SHP77 (cell line): ENCODE data around the gene SCAF11.

Experiments used
- DNase-seq, 2 experiments: peaks; one replicate each; lab custom pipeline; 2025; lab: John Stamatoyannopoulos, UW

Gene SCAF11

GRCh38 chr12:45915405-45915804 lies 75.0 kb downstream of the SCAF11 start:
- DNase-seq: no peak

DNA sequence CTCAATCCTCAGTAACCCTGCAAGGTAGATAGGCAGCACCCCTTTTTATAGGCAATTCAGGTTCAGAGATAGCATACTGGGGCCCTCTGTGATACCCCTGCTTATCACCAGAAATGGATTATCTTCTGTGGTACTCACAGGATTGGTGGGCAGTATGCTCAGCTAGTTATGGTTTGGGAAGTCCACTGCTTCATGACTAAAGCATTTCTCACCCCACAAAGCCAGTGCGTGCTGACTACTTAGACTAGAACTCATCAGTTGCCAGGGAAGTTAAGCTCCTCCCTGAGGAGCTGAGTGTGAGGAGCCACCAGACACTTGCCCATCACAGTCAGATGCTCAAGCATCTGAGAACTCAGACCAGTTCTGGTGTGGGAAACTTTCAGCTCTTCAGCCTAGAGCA lies 76.3 kb downstream of the SCAF11 start:
- DNase-seq: no peak

DNA sequence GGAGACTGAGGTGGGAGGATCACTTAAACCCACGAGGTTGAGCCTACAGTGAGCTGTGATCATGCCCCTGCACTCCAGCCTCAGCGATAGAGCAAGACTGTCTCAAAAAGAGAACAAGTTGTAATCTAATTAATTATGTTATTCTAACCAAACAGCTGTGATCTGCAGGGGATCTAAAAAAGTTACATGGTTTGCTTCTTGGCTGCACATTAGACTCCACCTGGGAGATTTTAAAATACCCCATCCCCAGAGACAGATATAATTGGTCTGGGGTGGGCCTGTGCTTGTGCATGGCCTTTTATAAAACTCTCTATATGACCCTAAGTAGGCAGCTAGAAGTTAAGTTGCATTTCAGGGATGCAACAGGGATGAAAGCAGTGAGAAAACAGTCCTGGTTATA lies 76.7 kb downstream of the SCAF11 start:
- no peak for DNase-seq

DNA sequence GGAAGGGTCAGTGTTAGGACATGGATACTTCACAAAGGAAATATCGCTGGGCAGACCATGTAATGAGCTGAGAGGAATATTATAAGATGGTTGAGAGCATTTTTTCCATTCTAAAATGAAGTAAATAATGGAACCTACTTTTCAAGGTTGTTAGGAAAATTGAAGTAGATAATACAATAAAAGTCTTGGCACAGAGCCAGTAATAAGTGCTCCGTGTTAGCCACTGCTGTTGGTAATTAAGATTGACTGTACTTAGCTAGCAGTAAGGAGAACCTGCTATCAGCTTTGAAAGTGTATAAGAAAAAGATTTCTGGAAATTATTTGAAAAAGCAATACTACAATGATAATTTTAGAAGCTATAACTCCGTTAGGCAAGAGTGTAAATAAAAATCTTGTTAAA lies 77.6 kb downstream of the SCAF11 start:
- DNase-seq: no peak

DNA sequence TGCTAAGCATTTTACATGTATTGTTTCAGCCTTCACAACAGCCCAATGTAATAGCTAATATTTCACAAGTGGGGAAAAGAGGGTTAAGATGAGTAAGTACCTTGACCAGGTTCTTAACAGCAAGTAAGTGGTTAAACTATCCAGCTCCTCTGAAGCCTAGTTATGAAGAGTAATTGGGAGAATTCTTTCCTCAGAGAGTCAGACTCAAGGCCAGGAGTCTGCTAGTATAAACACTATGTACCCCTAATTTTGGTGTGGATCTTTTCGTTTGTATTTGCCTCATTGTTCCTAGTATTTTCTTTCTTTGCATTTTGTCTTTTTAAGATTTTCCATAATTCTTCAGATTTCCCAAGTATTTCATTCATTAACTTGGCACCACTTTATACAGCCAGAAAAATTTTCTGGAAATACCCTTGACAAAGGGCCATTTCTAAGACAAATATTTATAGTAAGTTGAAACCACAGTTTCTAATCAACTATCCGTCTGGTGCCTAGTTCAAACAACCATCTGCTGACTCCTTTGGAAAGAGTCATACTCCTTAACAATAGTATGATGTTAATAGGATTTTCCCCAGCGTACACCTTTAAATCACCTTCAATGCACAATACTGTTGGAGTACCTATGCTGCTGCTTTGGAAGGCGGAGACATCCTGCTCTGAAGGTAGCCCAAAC lies 81.2 kb downstream of the SCAF11 start:
- no peak for DNase-seq

DNA sequence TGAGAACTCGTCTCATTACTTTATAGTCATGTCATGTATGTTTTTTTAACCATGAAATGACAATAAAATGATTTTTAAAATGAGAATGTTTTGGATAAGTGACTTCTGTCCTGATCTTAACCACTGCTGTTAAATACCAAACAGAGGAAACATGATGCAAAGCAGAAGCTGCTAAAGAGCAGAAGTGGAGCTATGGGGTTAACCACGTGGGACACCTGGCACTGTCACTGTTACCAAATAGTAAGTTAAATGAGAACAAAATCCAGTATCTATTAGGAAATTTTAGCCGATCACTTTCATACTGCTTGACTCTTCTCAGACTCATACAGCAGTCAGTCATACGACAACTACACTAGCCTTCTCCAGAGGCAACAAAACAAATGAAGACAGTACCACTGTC lies 82.4 kb downstream of the SCAF11 start:
- no peak for DNase-seq

DNA sequence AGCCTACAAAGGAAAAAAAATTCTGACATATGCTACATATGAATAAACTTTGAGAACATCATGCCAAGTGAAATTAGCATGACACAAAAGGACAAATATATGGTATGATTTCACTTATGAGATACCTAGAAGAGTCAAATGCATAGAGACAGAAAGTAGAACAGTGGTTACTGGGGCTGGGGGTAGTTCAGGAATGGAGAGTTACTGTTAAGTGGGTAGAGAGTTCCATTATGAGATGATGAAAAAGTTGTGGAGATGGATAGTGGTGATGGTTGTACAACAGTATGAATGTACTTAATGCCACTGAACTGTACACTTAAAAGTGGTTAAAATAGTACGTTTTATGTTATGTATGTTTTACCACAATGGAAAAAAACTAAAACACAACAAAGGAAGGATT lies 92.3 kb downstream of the SCAF11 start:
- DNase-seq: no peak

- DNase-seq: no peak
These were observed 94.4 kb downstream of the SCAF11 start for GRCh38 chr12:45895961-45896360.

GRCh38 chr12:45893240-45893639 lies 97.1 kb downstream of the SCAF11 start:
- no peak for DNase-seq

DNA sequence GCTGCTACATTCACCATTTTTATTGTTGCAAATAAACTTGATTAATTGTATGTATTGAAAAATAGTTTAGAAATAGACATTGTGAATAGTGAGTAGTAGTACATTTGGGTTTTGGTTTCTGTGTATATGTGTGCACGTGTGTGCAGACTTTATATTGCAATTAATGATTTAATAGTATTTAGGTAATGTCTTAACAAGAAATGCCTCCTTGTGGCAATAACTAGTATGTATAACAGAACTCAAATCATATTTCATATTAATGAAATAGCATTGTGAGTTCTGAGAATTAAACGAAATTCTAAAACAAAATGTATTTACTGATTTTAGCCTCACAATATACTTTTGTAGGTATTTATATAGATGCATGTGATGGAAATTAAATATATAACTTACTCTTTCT lies 100.1 kb downstream of the SCAF11 start:
- no peak for DNase-seq

GRCh38 chr12:45887544-45887943 lies 102.8 kb downstream of the SCAF11 start:
- DNase-seq: no peak

DNA sequence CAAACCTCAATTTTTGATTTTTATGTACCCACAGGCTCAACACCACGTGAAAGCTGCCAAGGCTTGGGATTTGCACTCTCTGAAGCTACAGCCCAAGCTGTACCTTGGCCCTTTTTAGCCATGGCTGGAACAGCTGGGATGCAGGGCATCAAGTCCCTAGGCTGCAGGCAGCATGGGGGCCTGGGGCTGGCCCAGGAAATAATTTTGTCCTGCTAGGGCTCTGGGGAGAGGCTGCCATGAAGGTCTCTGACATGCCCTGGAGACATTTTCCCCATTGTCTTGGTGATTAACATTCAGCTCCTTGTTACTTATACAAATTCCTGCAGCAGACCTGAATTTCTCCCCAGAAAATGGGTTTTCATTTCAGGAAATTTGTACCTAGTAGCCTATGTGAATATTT lies 103.7 kb downstream of the SCAF11 start:
- no peak for DNase-seq

DNA sequence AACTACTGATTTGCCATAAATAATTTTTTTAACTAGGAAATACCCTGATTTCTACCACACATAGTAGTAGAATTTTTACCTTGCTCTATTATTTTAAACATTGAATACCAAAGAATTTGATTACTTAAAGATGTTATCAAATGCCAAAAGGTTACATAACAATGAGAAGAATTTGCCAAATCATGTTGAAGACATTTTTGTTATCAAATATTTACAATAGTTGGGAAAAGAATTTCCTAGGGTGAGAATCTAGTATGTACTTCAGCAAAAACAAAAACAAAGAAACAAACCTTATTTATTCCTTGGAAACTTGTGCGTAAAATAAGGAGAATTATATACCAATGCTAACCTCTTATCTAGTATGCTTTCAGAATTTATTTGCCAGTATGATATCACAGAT lies 107.2 kb downstream of the SCAF11 start:
- no peak for DNase-seq

GRCh38 chr12:45880533-45880932 lies 109.8 kb downstream of the SCAF11 start:
- DNase-seq: no peak

DNA sequence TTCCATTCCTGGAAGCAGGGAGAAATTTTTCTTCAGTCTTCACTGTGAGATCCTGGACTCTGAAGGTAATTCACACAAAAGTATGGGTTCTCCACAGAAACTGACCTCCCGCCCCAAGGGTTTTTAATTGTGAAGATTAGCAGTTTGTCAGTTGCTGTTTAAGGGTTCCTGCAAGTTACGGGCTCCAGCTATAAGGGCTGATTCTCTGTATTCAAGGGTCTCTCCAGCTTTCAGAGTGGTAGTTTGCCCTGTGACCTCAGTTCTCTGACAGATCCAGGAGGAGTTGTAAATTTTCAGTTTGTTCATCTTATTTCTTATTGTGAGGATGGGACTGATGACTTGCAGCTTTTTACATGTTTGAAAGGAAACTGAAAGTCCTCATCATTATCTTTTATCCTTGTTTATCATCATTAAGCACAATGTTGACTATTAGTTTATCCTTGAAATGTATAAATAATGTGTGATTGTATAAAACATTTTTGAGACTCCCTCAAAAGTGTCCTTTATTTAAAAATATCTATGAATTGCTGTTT lies 110.9 kb downstream of the SCAF11 start:
- no peak for DNase-seq

- DNase-seq: no peak
These were observed 111.6 kb downstream of the SCAF11 start for GRCh38 chr12:45878630-45879255.

DNA sequence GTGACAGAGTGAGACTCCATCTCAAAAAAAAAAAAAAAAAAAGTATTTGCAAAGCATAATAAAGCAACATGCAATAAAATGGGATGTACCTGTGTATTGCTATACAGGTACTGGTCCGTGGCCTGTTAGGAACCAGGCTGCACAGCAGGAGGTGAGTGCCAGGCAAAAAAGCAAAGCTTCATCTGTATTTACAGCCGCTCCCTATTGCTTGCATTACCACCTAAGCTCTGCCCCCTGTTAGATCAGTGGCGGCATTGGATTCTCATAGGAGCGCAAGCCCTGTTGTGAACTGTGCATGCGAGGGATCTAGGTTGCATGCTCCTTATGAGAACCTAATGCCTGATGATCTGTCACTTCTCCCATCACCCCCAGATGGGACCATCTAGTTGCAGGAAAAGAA lies 113.3 kb downstream of the SCAF11 start:
- DNase-seq: no peak

GRCh38 chr12:45872446-45872845 lies 117.9 kb downstream of the SCAF11 start:
- DNase-seq: no peak
